HEK293 (cell line): ENCODE data around the gene RPS6KB1.

Experiments
- CTCF ChIA-PET: fragments of 350-600 bp; formaldehyde crosslinking; extraction: SDS; loops from one replicate; lab custom pipeline; 2021; ENCODE audit warnings: antibody characterized with exemption; lab: Yijun Ruan, JAX
- POLR2A ChIA-PET: fragments of 300-600 bp; formaldehyde crosslinking; extraction: SDS; loops from one replicate; lab custom pipeline; 2020; ENCODE audit warnings: antibody characterized with exemption, inconsistent platforms; lab: Yijun Ruan, JAX
- H3K27ac ChIP-seq: fragments of 200-500 bp; sonication (Bioruptor generic); 2 replicates; pipeline ENCODE4 v1.5.1; 2014; ENCODE audit warnings: low read depth, low read length, control low read depth, inconsistent platforms; ENCODE audit errors: extremely low read depth
- H3K36me3 ChIP-seq, 2 experiments: fragments of 200-500 bp in 1 of 2; sonication (Bioruptor generic) in 1 of 2; 1 replicate in 1 of 2; 2 replicates in 1 of 2; pipeline ENCODE4 v1.5.1; 2014 to 2017; ENCODE audit warnings: inconsistent platforms in 2 of 2, low read length in 2 of 2; ENCODE audit not compliant: control insufficient read depth in 2 of 2, insufficient read depth in 1 of 2
- H3K4me1 ChIP-seq: fragments of 200-500 bp; sonication (Bioruptor generic); 2 replicates; pipeline ENCODE4 v1.5.1; 2014; ENCODE audit warnings: mild to moderate bottlenecking, low read length, inconsistent platforms; ENCODE audit not compliant: control insufficient read depth, insufficient read depth
- H3K4me3 ChIP-seq: 2 replicates; pipeline ENCODE4 v1.5.1; 2011; ENCODE audit warnings: low read depth, mild to moderate bottlenecking, control low read depth, low read length, moderate library complexity
- H3K9me3 ChIP-seq: fragments of 200-500 bp; sonication (Bioruptor generic); 2 replicates; pipeline ENCODE4 v1.5.1; 2014; ENCODE audit warnings: low read depth, low read length, inconsistent platforms; ENCODE audit not compliant: control insufficient read depth, insufficient read depth
- GLIS1 ChIP-seq: fragments of 450-650 bp; formaldehyde crosslinking; IDR thresholded peaks from 2 replicates; pipeline ENCODE4 v1.5.1; 2016; ENCODE audit warnings: missing biosample characterization, missing genetic modification characterization
- IKZF3 ChIP-seq: fragments of 450-650 bp; IDR thresholded peaks from 2 replicates; pipeline ENCODE4 v1.5.0; 2018; ENCODE audit warnings: missing biosample characterization, mild to moderate bottlenecking, missing genetic modification characterization, moderate library complexity
- OSR2 ChIP-seq: fragments of 450-650 bp; formaldehyde crosslinking; IDR thresholded peaks from 2 replicates; pipeline ENCODE4 v1.5.1; 2016; ENCODE audit warnings: missing biosample characterization, missing genetic modification characterization
- OVOL3 ChIP-seq: fragments of 450-650 bp; formaldehyde crosslinking; IDR thresholded peaks from 2 replicates; pipeline ENCODE4 v1.5.1; 2016; ENCODE audit warnings: missing biosample characterization, missing genetic modification characterization
- ZBTB11 ChIP-seq: fragments of 450-650 bp; formaldehyde crosslinking; conservative IDR thresholded peaks from 2 replicates; pipeline ENCODE4 v1.5.1; 2016; ENCODE audit warnings: low read depth, missing biosample characterization, missing genetic modification characterization
- ZBTB17 ChIP-seq: fragments of 450-650 bp; formaldehyde crosslinking; IDR thresholded peaks from 2 replicates; pipeline ENCODE4 v1.5.1; 2016; ENCODE audit warnings: missing biosample characterization, missing genetic modification characterization
- ZBTB44 ChIP-seq: fragments of 450-650 bp; IDR thresholded peaks from 2 replicates; pipeline ENCODE4 v1.5.1; 2018; ENCODE audit warnings: missing biosample characterization, mild to moderate bottlenecking, missing genetic modification characterization
- ZNF175 ChIP-seq: fragments of 450-650 bp; formaldehyde crosslinking; IDR thresholded peaks from 2 replicates; pipeline ENCODE4 v1.5.1; 2016; ENCODE audit warnings: missing biosample characterization, missing genetic modification characterization
- ZNF211 ChIP-seq: fragments of 450-650 bp; formaldehyde crosslinking; IDR thresholded peaks from 2 replicates; pipeline ENCODE4 v1.5.1; 2016; ENCODE audit warnings: low read depth, missing biosample characterization, missing genetic modification characterization
- ZNF341 ChIP-seq: fragments of 450-650 bp; formaldehyde crosslinking; IDR thresholded peaks from 2 replicates; pipeline ENCODE4; 2016; ENCODE audit warnings: low read depth, missing biosample characterization, missing genetic modification characterization
- ZNF354C ChIP-seq: fragments of 450-650 bp; formaldehyde crosslinking; IDR thresholded peaks from 2 replicates; pipeline ENCODE4 v1.5.1; 2016; ENCODE audit warnings: missing biosample characterization, missing genetic modification characterization, low read depth, borderline replicate concordance
- ZNF362 ChIP-seq: fragments of 450-650 bp; formaldehyde crosslinking; IDR thresholded peaks from 2 replicates; pipeline ENCODE4 v1.5.1; 2016; ENCODE audit warnings: missing biosample characterization, missing genetic modification characterization
- ZNF518A ChIP-seq: fragments of 450-650 bp; formaldehyde crosslinking; conservative IDR thresholded peaks from 2 replicates; pipeline ENCODE4 v1.5.1; 2016; ENCODE audit warnings: low read depth, missing biosample characterization, missing genetic modification characterization
- ZNF530 ChIP-seq: fragments of 450-650 bp; formaldehyde crosslinking; IDR thresholded peaks from 2 replicates; pipeline ENCODE4 v1.5.1; 2016; ENCODE audit warnings: low read depth, missing biosample characterization, missing genetic modification characterization
- ZNF549 ChIP-seq: fragments of 450-650 bp; IDR thresholded peaks from 2 replicates; pipeline ENCODE4 v1.5.1; 2018; ENCODE audit warnings: missing biosample characterization, missing genetic modification characterization, mild to moderate bottlenecking, inconsistent platforms, moderate library complexity
- ZNF660 ChIP-seq: fragments of 450-650 bp; IDR thresholded peaks from 2 replicates; pipeline ENCODE4 v1.5.1; 2018; ENCODE audit warnings: missing biosample characterization, mild to moderate bottlenecking, missing genetic modification characterization
- ZNF670 ChIP-seq: fragments of 450-650 bp; formaldehyde crosslinking; IDR thresholded peaks from 2 replicates; pipeline ENCODE4 v1.5.1; 2016; ENCODE audit warnings: missing biosample characterization, missing genetic modification characterization, low read depth

The RPS6KB1 gene

GRCh38 chr17:59874376-59874775, 18.5 kb upstream of the RPS6KB1 start:
- no peak overlapping the region for H3K27ac ChIP-seq
- TF ChIP-seq OVOL3 (tag by site-specific recombination) = no peak
- TF ChIP-seq ZNF175 = no peak
- TF ChIP-seq ZNF341 (tag by site-specific recombination) = no peak
- no peak for TF ChIP-seq IKZF3
- H3K9me3 ChIP-seq = no peaks in the 10 kb centered on the region
- H3K36me3 ChIP-seq = peaks cover 51 to 58% of the 10 kb centered on the region in 2 experiments
- ChIA-PET POLR2A (interaction anchor here (0.7 kb wide), 1 partner anchor 506 kb away, joined by 7 read pairs; no protein-coding TSS in a partner anchor), CTCF (interaction anchor here (0.7 to 1.0 kb wide), 2 partner anchors 54 to 121 kb away, joined by 3 to 4 read pairs; no protein-coding TSS in a partner anchor)
- no peak overlapping the region for H3K4me3 ChIP-seq
- no peaks in the 10 kb centered on the region for H3K4me1 ChIP-seq

GRCh38 chr17:59876107-59876506, 16.8 kb upstream of the RPS6KB1 start:
- H3K4me1 ChIP-seq = no peaks in the 10 kb centered on the region
- POLR2A ChIA-PET = interaction anchor here (0.7 kb wide), 1 partner anchor 89 kb away, joined by 4 read pairs; the partner anchor contains the start of gene RNFT1
- peaks cover 66 to 67% of the 10 kb centered on the region in 2 experiments for H3K36me3 ChIP-seq
- CTCF ChIA-PET = interaction anchor here (0.6 to 0.8 kb wide), 3 partner anchors 18 to 546 kb away, joined by 3 to 4 read pairs (median 4); no protein-coding TSS in a partner anchor
- no peak overlapping the region for H3K27ac ChIP-seq
- no peaks in the 10 kb centered on the region for H3K9me3 ChIP-seq
- H3K4me3 ChIP-seq = no peak overlapping the region
- TF ChIP-seq GLIS1 (tag by site-specific recombination) = peak; percentile 53; the same call in 1 of the 2 replicates
- peak; percentile 35; the same call in 1 of the 2 replicates for TF ChIP-seq ZNF362 (tag by site-specific recombination)
- TF ChIP-seq ZNF670 (tag by site-specific recombination) = no peak
- peak; percentile 89 for TF ChIP-seq OSR2

GRCh38 chr17:59877965-59878364, 15.0 kb upstream of the RPS6KB1 start:
- POLR2A ChIA-PET = no interaction called here
- H3K36me3 ChIP-seq = peaks cover 72 to 76% of the 10 kb centered on the region in 2 experiments
- TF ChIP-seq ZNF660 (tag by site-specific recombination) = no peak
- no peak for TF ChIP-seq ZNF549 (tag by site-specific recombination)
- no peak for TF ChIP-seq ZNF211 (tag by site-specific recombination)
- TF ChIP-seq ZBTB11 (tag by site-specific recombination) = no peak
- TF ChIP-seq ZNF518A (tag by site-specific recombination) = no peak
- no peak for TF ChIP-seq ZBTB44 (tag by site-specific recombination)
- TF ChIP-seq ZNF530 (tag by site-specific recombination) = no peak
- TF ChIP-seq ZBTB17 (tag by site-specific recombination) = no peak
- no peak for TF ChIP-seq ZNF354C

More at GRCh38 chr17:59877965-59878364, 15.0 kb upstream of the RPS6KB1 start:
- Histone ChIP-seq H3K4me1 (no peaks in the 10 kb centered on the region), H3K9me3 (no peaks in the 10 kb centered on the region), H3K4me3 (no peak overlapping the region), H3K27ac (no peak overlapping the region)
- CTCF ChIA-PET = interaction anchor here (0.6 to 1.0 kb wide), 3 partner anchors 46 to 132 kb away, joined by 3 to 4 read pairs (median 3); no protein-coding TSS in a partner anchor
